Endothelial cell of umbilical vein (primary cell): ENCODE measurements around the gene CRHR2. TPM values are rescaled to one million over a fixed set of nuclear protein-coding genes. Genes with fewer than 3 reads are reported as not detected.

ENCODE experiments used
- BruUV-seq: library from RNA; stranded (reverse); fragments of 400-500 nt; replicated peaks from 2 replicates; lab custom pipeline; 2021; lab: Mats Ljungman, UMichigan
- CTCF ChIA-PET: fragments of 300-600, 350-600 bp; sonication (Branson Sonifier 250); formaldehyde crosslinking; loops from one replicate; lab custom pipeline; 2021; ENCODE audit warnings: antibody characterized with exemption, inconsistent platforms; lab: Charles Lee
- POLR2A ChIA-PET: fragments of 300-600, 350-600 bp; sonication (Branson Sonifier 250); formaldehyde crosslinking; loops from one replicate; lab custom pipeline; 2021; ENCODE audit warnings: antibody characterized with exemption, inconsistent platforms; lab: Charles Lee
- DNase-seq: peaks from one replicate; pipeline ENCODE4 v3.0.0-alpha.2; 2011; ENCODE audit warnings: low read depth, low spot score
- FAIRE-seq: peaks from 2 replicates; lab custom pipeline; 2011; peaks lifted over from hg19 to GRCh38; lab: Jason Lieb, UNC
- H2AFZ ChIP-seq: 2 replicates; pipeline ENCODE4 v1.6.0; 2012; ENCODE audit warnings: low read depth, low read length, control low read depth, inconsistent platforms
- H3K27ac ChIP-seq: 2 replicates; pipeline ENCODE4 v1.5.1; 2011; ENCODE audit warnings: low read depth, mild to moderate bottlenecking, control low read depth, low read length, moderate library complexity; ENCODE audit not compliant: insufficient read depth
- H3K27me3 ChIP-seq, 2 experiments: 2 replicates each; pipeline versions ENCODE4 v1.6.0 to v1.6.1; 2011; ENCODE audit warnings: low read length in 2 of 2, mixed read lengths in 1 of 2; ENCODE audit not compliant: control insufficient read depth in 2 of 2, insufficient read depth in 2 of 2
- H3K36me3 ChIP-seq, 2 experiments: 2 replicates in 1 of 2; 3 replicates in 1 of 2; pipeline ENCODE4 v1.5.1; 2011; ENCODE audit warnings: low read length in 2 of 2, mild to moderate bottlenecking in 1 of 2, moderate library complexity in 1 of 2; ENCODE audit not compliant: control insufficient read depth in 2 of 2, insufficient read depth in 2 of 2; ENCODE audit errors: extremely low read depth in 1 of 2
- H3K4me1 ChIP-seq: 3 replicates; pipeline ENCODE4 v1.5.1; 2011; ENCODE audit warnings: mild to moderate bottlenecking, low read length; ENCODE audit not compliant: control insufficient read depth, insufficient read depth; ENCODE audit errors: extremely low read depth
- H3K4me2 ChIP-seq: 2 replicates; pipeline ENCODE4 v1.6.1; 2011; ENCODE audit warnings: low read length, control low read depth, mixed read lengths; ENCODE audit not compliant: insufficient read depth
- H3K4me3 ChIP-seq, 3 experiments: fragments of 200-600 bp in 1 of 3; sonication (generic), shearing (Covaris generic) in 1 of 3; replicated peaks in 1 of 3; 2 replicates each; pipeline ENCODE4 v1.5.1; 2011 to 2016; ENCODE audit warnings: control low read depth in 3 of 3, low read length in 3 of 3, mild to moderate bottlenecking in 2 of 3, inconsistent platforms in 1 of 3, low read depth in 1 of 3, moderate library complexity in 1 of 3; ENCODE audit not compliant: insufficient read depth in 1 of 3
- H3K79me2 ChIP-seq: 2 replicates; pipeline ENCODE4 v1.6.0; 2012; ENCODE audit warnings: low read length, inconsistent platforms; ENCODE audit not compliant: control insufficient read depth, insufficient read depth
- H3K9ac ChIP-seq: replicated peaks from 2 replicates; pipeline ENCODE3; 2011; ENCODE audit warnings: low read length, control low read depth; ENCODE audit not compliant: insufficient read depth; ENCODE audit errors: extremely low read depth
- H3K9me1 ChIP-seq: replicated peaks from 3 replicates; pipeline ENCODE4 v1.6.0; 2011; ENCODE audit warnings: mild to moderate bottlenecking, low read length; ENCODE audit not compliant: control insufficient read depth, insufficient read depth; ENCODE audit errors: extremely low read depth
- H3K9me3 ChIP-seq: replicated peaks from 2 replicates; pipeline ENCODE4 v1.5.1; 2012; ENCODE audit warnings: low read length, inconsistent platforms; ENCODE audit not compliant: control insufficient read depth, insufficient read depth
- H4K20me1 ChIP-seq: replicated peaks from 2 replicates; pipeline ENCODE3; 2011; ENCODE audit warnings: mild to moderate bottlenecking, low read length; ENCODE audit not compliant: control insufficient read depth, insufficient read depth; ENCODE audit errors: extremely low read depth
- CTCF ChIP-seq, 2 donors: IDR thresholded peaks; 1 replicate in 1 of 2; 2 replicates in 1 of 2; pipeline ENCODE4 v1.5.1; 2011; ENCODE audit warnings: low read length in 2 of 2, mild to moderate bottlenecking in 2 of 2, moderate library complexity in 2 of 2, control low read depth in 1 of 2, inconsistent platforms in 1 of 2, low read depth in 1 of 2; ENCODE audit not compliant: insufficient read depth in 1 of 2; ENCODE audit errors: extremely low read depth in 1 of 2
- EZH2 ChIP-seq: IDR thresholded peaks from 2 replicates; pipeline ENCODE4 v1.6.1; 2012; ENCODE audit warnings: borderline replicate concordance, low read depth, mild to moderate bottlenecking, moderate library complexity, low read length, inconsistent platforms; ENCODE audit not compliant: severe bottlenecking
- FOS ChIP-seq: IDR thresholded peaks from 2 replicates; pipeline ENCODE4 v1.6.1; 2011; ENCODE audit warnings: mild to moderate bottlenecking, low read length, moderate library complexity, borderline replicate concordance; ENCODE audit not compliant: insufficient read depth
- GATA2 ChIP-seq: IDR thresholded peaks from 2 replicates; pipeline ENCODE4 v1.7.0; 2011; ENCODE audit warnings: low read depth, mild to moderate bottlenecking, moderate library complexity, mixed read lengths, low read length; ENCODE audit not compliant: insufficient read length, insufficient read depth
- JUN ChIP-seq: IDR thresholded peaks from 2 replicates; pipeline ENCODE4 v1.6.1; 2011; ENCODE audit warnings: borderline replicate concordance, low read depth; ENCODE audit not compliant: insufficient read length, insufficient read depth
- MAX ChIP-seq: IDR thresholded peaks from 2 replicates; pipeline ENCODE4 v1.6.1; 2011; ENCODE audit not compliant: insufficient read depth, insufficient read length
- MYC ChIP-seq: IDR thresholded peaks from one replicate; pipeline ENCODE4 v1.6.1; 2011; ENCODE audit warnings: mild to moderate bottlenecking, low read depth, low read length
- POLR2A ChIP-seq: IDR thresholded peaks from 2 replicates; pipeline ENCODE4 v1.6.1; 2012; ENCODE audit warnings: low read depth, mild to moderate bottlenecking, control low read depth, low read length
- POLR2AphosphoS5 ChIP-seq: IDR thresholded peaks from 2 replicates; pipeline ENCODE4 v1.6.1; 2012; ENCODE audit warnings: low read depth, mild to moderate bottlenecking, control low read depth, low read length, moderate library complexity; ENCODE audit not compliant: insufficient read depth
- dilution Hi-C: fragments of 300-500 bp; cut with MboI; formaldehyde crosslinking; loops from one replicate; pipeline ENCODE4 v1.15.0; 2019; ENCODE audit warnings: low sequenced_read_pairs; ENCODE audit not compliant: extremely low pct_ligation_motif_present
- intact Hi-C: fragments of 100-400 bp; cut with micrococcal nuclease; formaldehyde crosslinking; loops from one replicate; pipeline ENCODE4 v1.10.0; 2022
- polyA plus RNA-seq, 4 experiments: library from polyadenylated mRNA; depleted of rRNA in 3 of 4; stranded (reverse) in 3 of 4; unstranded in 1 of 4; fragments of >200 nt; gene quantifications; 2 replicates each; pipeline versions ENCODE4 v1.2.1 to v1.2.3, GENCODE V29; 2011 to 2012; ENCODE audit warnings: missing spikeins in 1 of 4
- total RNA-seq: library from RNA; stranded (reverse); gene quantifications from 2 replicates; pipeline ENCODE4 v1.2.3, GENCODE V29; 2021

CRHR2 gene
- total and polyA plus RNA-seq, 2 donors (not counting 3 experiments of a cell fraction or from before 2014, with no cell fraction given) = not detected

DNA sequence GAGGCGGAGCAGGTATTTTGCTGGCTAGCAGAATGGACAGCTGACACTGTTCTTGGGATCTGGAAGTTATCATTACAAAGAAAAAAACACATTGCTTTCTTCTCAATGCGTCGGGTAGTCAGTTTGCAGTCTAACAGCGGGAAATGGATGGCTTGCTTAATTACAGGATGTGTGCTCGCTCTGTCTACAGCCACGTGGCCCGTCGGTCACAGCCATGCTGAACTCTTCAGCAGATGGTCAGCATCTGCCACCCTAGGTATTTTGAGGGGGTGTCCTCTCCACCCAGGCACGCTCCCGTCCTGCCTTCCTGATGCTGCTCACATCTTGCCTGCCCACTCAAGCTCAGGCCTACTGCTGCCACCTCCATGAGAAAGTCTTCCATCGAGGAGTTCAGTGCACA lies 49.3 kb upstream of the CRHR2 start:
- ChIA-PET CTCF (interaction anchor here (1.2 kb wide), 2 partner anchors 8 to 252 kb away, joined by 3 to 7 read pairs; no protein-coding TSS in a partner anchor), POLR2A (no interaction called here)
- dilution Hi-C loops (no loop called here), intact Hi-C loops (no loop called here)
- Histone ChIP-seq H3K4me3 (no peak overlapping the region), H3K79me2 (no peaks in the 10 kb centered on the region), H4K20me1 (no peaks in the 10 kb centered on the region), H3K27ac (no peak overlapping the region), H3K9me3 (no peaks in the 10 kb centered on the region), H3K4me1 (no peaks in the 10 kb centered on the region), H3K36me3 (no peaks in the 10 kb centered on the region), H2AFZ (no peak overlapping the region), H3K27me3 (peaks cover 4 to 15% of the 10 kb centered on the region in 2 experiments), H3K4me2 (no peak overlapping the region), H3K9ac (no peak overlapping the region), H3K9me1 (no peaks in the 10 kb centered on the region)
- FAIRE-seq = no peak
- BruUV-seq = no TSS peak
- no peak for DNase-seq
- TF ChIP-seq MAX (no peak), JUN (no peak), MYC (no peak), POLR2AphosphoS5 (no peak), FOS (no peak), POLR2A (no peak), GATA2 (no peak), CTCF (IDR thresholded peaks at IDR 0.05; ENCODE audit: extremely low read depth in 1 of 2, insufficient read depth in 1 of 2, low read depth in 1 of 2, low read length in 2 of 2) (no peak), EZH2 (no peak)
